ENCODE results near the gene KLHDC3. TPM values are rescaled to one million over a fixed set of nuclear protein-coding genes. Genes with fewer than 3 reads are reported as not detected.

The KLHDC3 gene
- total and polyA plus RNA-seq, 9 of the 15 experiments (the other 6 are each of a cell fraction or from before 2014, with no cell fraction given) = 4.5 to 171 (median 107) TPM

DNA sequence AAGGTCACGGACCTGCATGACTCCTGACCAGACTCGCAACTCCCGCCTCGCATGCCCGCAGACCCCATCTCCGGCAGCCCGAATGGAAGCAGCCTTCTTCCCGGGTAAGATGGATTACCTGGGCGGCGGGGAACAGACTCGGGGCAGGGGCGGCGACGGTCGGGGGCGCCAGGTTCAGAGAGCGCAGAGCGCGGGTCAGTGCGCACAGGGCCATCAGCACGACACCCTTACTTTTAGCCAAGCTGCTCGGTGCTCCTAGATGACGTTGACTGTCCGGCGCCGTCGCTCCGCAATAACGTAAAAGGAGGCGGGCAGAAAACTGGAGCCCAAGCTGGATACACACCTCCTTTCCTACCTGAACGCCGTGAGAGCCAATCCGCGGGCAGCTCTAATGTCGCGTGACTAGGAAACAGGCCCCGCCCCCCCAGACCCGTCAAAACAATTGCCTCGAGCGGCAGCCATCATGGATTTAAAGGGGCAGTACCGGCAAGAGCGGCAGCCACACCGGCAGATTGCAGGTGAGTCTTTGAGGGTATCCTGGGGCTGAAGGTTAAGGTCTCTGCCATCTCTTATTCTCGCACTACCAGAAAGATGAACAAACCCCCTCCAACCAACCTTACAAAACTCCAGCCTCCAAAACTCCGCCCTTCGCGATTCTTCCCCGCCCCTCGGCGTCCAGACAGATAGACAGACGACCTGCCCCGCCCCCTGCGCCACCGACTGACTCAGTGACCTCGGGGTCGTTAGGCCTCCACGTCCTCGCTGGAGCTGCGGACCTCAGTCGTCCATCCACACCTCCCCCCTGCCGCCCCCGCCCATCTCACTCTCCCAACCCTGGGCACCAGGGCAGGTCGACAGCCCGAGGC, 45.4 kb downstream of the KLHDC3 start, which contains the start of the genes KLC4 and MRPL2 (continued):
- TF ChIP-seq, protein P1, sequence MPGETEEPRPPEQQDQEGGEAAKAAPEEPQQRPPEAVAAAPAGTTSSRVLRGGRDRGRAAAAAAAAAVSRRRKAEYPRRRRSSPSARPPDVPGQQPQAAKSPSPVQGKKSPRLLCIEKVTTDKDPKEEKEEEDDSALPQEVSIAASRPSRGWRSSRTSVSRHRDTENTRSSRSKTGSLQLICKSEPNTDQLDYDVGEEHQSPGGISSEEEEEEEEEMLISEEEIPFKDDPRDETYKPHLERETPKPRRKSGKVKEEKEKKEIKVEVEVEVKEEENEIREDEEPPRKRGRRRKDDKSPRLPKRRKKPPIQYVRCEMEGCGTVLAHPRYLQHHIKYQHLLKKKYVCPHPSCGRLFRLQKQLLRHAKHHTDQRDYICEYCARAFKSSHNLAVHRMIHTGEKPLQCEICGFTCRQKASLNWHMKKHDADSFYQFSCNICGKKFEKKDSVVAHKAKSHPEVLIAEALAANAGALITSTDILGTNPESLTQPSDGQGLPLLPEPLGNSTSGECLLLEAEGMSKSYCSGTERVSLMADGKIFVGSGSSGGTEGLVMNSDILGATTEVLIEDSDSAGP (CRISPR knock-in tag; IDR thresholded peaks at IDR 0.05) = peak; percentile 100
- TF ChIP-seq SAFB2 (IDR thresholded peaks at IDR 0.05; ENCODE audit: borderline replicate concordance, low read depth, low read length, severe bottlenecking) (no peak), SREBF2 (CRISPR knock-in tag; IDR thresholded peaks at IDR 0.05) (no peak), CBX2 (IDR thresholded peaks at IDR 0.05; ENCODE audit: insufficient read depth, low read length, poor library complexity, severe bottlenecking) (no peak), KDM5B (IDR thresholded peaks at IDR 0.05; ENCODE audit: insufficient replicate concordance, low read depth, low read length) (peak; percentile 81), GTF2A2 (tag; IDR thresholded peaks at IDR 0.05) (no peak), CHD1 (IDR thresholded peaks at IDR 0.05; ENCODE audit: low read length) (no peak), ESRRB (CRISPR knock-in tag; IDR thresholded peaks at IDR 0.05; ENCODE audit: borderline replicate concordance) (no peak), ZNF57 (CRISPR knock-in tag; IDR thresholded peaks at IDR 0.05) (no peak), LEF1 (IDR thresholded peaks at IDR 0.05) (no peak), ZNF224 (CRISPR knock-in tag; IDR thresholded peaks at IDR 0.05) (peak; percentile 52; the same call in 1 of the 2 replicates), NFATC3 (IDR thresholded peaks at IDR 0.05) (no peak), GATAD2B (IDR thresholded peaks at IDR 0.05; ENCODE audit: borderline replicate concordance) (no peak), PTTG1 (tag; IDR thresholded peaks at IDR 0.05; ENCODE audit: low read depth) (no peak)
- TF ChIP-seq, protein P2, sequence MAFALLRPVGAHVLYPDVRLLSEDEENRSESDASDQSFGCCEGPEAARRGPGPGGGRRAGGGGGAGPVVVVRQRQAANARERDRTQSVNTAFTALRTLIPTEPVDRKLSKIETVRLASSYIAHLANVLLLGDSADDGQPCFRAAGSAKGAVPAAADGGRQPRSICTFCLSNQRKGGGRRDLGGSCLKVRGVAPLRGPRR (CRISPR knock-in tag; IDR thresholded peaks at IDR 0.05) = no peak
- TF ChIP-seq, protein P3, sequence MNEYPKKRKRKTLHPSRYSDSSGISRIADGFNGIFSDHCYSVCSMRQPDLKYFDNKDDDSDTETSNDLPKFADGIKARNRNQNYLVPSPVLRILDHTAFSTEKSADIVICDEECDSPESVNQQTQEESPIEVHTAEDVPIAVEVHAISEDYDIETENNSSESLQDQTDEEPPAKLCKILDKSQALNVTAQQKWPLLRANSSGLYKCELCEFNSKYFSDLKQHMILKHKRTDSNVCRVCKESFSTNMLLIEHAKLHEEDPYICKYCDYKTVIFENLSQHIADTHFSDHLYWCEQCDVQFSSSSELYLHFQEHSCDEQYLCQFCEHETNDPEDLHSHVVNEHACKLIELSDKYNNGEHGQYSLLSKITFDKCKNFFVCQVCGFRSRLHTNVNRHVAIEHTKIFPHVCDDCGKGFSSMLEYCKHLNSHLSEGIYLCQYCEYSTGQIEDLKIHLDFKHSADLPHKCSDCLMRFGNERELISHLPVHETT (CRISPR knock-in tag; conservative IDR thresholded peaks at IDR 0.05 in 1 of 2, IDR thresholded peaks at IDR 0.05 in 1 of 2) = peak in 1 of 2 experiments; percentile 67; a peak in 2 of 4 replicates
- TF ChIP-seq, protein P4, sequence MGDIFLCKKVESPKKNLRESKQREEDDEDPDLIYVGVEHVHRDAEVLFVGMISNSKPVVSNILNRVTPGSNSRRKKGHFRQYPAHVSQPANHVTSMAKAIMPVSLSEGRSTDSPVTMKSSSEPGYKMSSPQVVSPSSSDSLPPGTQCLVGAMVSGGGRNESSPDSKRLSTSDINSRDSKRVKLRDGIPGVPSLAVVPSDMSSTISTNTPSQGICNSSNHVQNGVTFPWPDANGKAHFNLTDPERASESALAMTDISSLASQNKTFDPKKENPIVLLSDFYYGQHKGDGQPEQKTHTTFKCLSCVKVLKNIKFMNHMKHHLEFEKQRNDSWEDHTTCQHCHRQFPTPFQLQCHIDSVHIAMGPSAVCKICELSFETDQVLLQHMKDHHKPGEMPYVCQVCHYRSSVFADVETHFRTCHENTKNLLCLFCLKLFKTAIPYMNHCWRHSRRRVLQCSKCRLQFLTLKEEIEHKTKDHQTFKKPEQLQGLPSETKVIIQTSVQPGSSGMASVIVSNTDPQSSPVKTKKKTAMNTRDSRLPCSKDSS (IDR thresholded peaks at IDR 0.05; ENCODE audit: low read depth, partially characterized antibody) = no peak
- TF ChIP-seq, protein P5, sequence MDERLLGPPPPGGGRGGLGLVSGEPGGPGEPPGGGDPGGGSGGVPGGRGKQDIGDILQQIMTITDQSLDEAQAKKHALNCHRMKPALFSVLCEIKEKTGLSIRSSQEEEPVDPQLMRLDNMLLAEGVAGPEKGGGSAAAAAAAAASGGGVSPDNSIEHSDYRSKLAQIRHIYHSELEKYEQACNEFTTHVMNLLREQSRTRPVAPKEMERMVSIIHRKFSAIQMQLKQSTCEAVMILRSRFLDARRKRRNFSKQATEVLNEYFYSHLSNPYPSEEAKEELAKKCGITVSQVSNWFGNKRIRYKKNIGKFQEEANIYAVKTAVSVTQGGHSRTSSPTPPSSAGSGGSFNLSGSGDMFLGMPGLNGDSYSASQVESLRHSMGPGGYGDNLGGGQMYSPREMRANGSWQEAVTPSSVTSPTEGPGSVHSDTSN (CRISPR knock-in tag; IDR thresholded peaks at IDR 0.05; ENCODE audit: low read depth) = no peak
- TF ChIP-seq, protein P5 (tag; conservative IDR thresholded peaks at IDR 0.05; ENCODE audit: low read depth) = peak; percentile 80
